Mesothelial cell of epicardium (in vitro differentiated cells): ENCODE measurements around the gene MYCBPAP. TPM values are rescaled to one million over a fixed set of nuclear protein-coding genes. Genes with fewer than 3 reads are reported as not detected.
A peak's percentile ranks its signal among the peaks of the same experiment; 100 is the strongest.

Source experiments
- DNase-seq, 2 experiments: peaks; one replicate each; pipeline ENCODE4 v3.0.0; 2021; ENCODE audit warnings: low spot score in 2 of 2; ENCODE audit not compliant: unreplicated experiment in 2 of 2
- H3K27ac Mint-ChIP-seq: 2 replicates; pipeline ENCODE4 v1.8.0; 2021; ENCODE audit warnings: mixed read lengths
- H3K27me3 Mint-ChIP-seq: 2 replicates; pipeline ENCODE4 v1.8.0; 2021; ENCODE audit warnings: low read depth, mixed read lengths
- H3K36me3 Mint-ChIP-seq: 2 replicates; pipeline ENCODE4 v1.8.0; 2021; ENCODE audit warnings: mixed read lengths
- H3K4me1 Mint-ChIP-seq: 2 replicates; pipeline ENCODE4 v1.8.0; 2021; ENCODE audit warnings: mixed read lengths
- H3K4me3 Mint-ChIP-seq: 2 replicates; pipeline ENCODE4 v1.8.0; 2021; ENCODE audit warnings: mild to moderate bottlenecking, moderate library complexity, mixed read lengths
- H3K9me3 Mint-ChIP-seq: 2 replicates; pipeline ENCODE4 v1.8.0; 2021; ENCODE audit warnings: mixed read lengths
- CTCF ChIP-seq: fragments of 200-600 bp; sonication (generic); IDR thresholded peaks from one replicate; pipeline ENCODE4 v1.5.0; 2021; ENCODE audit warnings: antibody characterized with exemption; ENCODE audit not compliant: unreplicated experiment
- total RNA-seq: library from RNA; stranded (reverse); gene quantifications from 3 replicates; pipeline ENCODE4 v1.2.1, GENCODE V29; 2021

Gene MYCBPAP
- total RNA-seq, 1 donor from 2014 or later, result 5.1 TPM

- no peak for DNase-seq
- no peak for TF ChIP-seq CTCF
- Mint-ChIP-seq H3K9me3 (no peaks in the 10 kb centered on the region), H3K36me3 (no peaks in the 10 kb centered on the region), H3K4me1 (peaks cover 40% of the 10 kb centered on the region), H3K4me3 (peak overlapping the region; percentile 71), H3K27me3 (peaks cover 79% of the 10 kb centered on the region), H3K27ac (no peak overlapping the region)
These were observed 52.9 kb downstream of the MYCBPAP start for GRCh38 chr17:50560931-50561745.

GRCh38 chr17:50561746-50562141 lies 53.5 kb downstream of the MYCBPAP start:
- Mint-ChIP-seq H3K4me1 (peaks cover 46% of the 10 kb centered on the region), H3K27me3 (peaks cover 83% of the 10 kb centered on the region)

GRCh38 chr17:50562242-50563091 lies 54.2 kb downstream of the MYCBPAP start:
- H3K27me3 Mint-ChIP-seq, result peaks cover 85% of the 10 kb centered on the region
- H3K36me3 Mint-ChIP-seq, result no peaks in the 10 kb centered on the region
- H3K4me1 Mint-ChIP-seq, result peaks cover 52% of the 10 kb centered on the region
- H3K9me3 Mint-ChIP-seq, result no peaks in the 10 kb centered on the region
- H3K4me3 Mint-ChIP-seq, result peak overlapping the region; percentile 71
- TF ChIP-seq CTCF, result no peak
- H3K27ac Mint-ChIP-seq, result peak overlapping the region; percentile 15
- DNase-seq, result no peak

More at GRCh38 chr17:50561746-50562141, 53.5 kb downstream of the MYCBPAP start:
- no peaks in the 10 kb centered on the region for H3K36me3 Mint-ChIP-seq
- H3K9me3 Mint-ChIP-seq, result no peaks in the 10 kb centered on the region
- no peak for TF ChIP-seq CTCF
- H3K4me3 Mint-ChIP-seq, result peak overlapping the region; percentile 71
- no peak overlapping the region for H3K27ac Mint-ChIP-seq
- DNase-seq, result no peak

- Mint-ChIP-seq H3K4me1 (peaks cover 55% of the 10 kb centered on the region), H3K27me3 (peaks cover 84% of the 10 kb centered on the region), H3K9me3 (no peaks in the 10 kb centered on the region), H3K27ac (peak overlapping the region; percentile 34), H3K36me3 (no peaks in the 10 kb centered on the region), H3K4me3 (peak overlapping the region; percentile 71)
- no peak for TF ChIP-seq CTCF
- DNase-seq, result no peak
These were observed 54.9 kb downstream of the MYCBPAP start for GRCh38 chr17:50563092-50563511.

- Mint-ChIP-seq H3K36me3 (no peaks in the 10 kb centered on the region), H3K4me1 (peaks cover 46% of the 10 kb centered on the region), H3K27ac (peak overlapping the region; percentile 96), H3K4me3 (peak overlapping the region; percentile 51), H3K9me3 (no peaks in the 10 kb centered on the region), H3K27me3 (peaks cover 66% of the 10 kb centered on the region)
- no peak for TF ChIP-seq CTCF
- DNase-seq, result no peak
These were observed 56.7 kb downstream of the MYCBPAP start for GRCh38 chr17:50564916-50565315.
